D721Med (cell line): ENCODE data around the gene SMARCA2.

Experiments used
- DNase-seq: peaks from one replicate; pipeline ENCODE4 v3.0.0; 2011; ENCODE audit warnings: low spot score; ENCODE audit not compliant: insufficient read length
- FAIRE-seq: peaks from 2 replicates; lab custom pipeline; 2011; peaks lifted over from hg19 to GRCh38; lab: Jason Lieb, UNC
- CTCF ChIP-seq: IDR thresholded peaks from 2 replicates; pipeline ENCODE4 v1.5.1; 2012; ENCODE audit warnings: mild to moderate bottlenecking, control low read depth; ENCODE audit not compliant: insufficient read depth; ENCODE audit errors: missing control alignments

Gene SMARCA2

GRCh38 chr9:1978941-1979340, 36.2 kb upstream of the SMARCA2 start:
- no peak for FAIRE-seq
- DNase-seq, result no peak
- no peak for TF ChIP-seq CTCF

- FAIRE-seq (no peak), DNase-seq (no peak)
- no peak for TF ChIP-seq CTCF
These were observed 35.3 kb upstream of the SMARCA2 start for GRCh38 chr9:1979741-1980367.

- FAIRE-seq, result no peak
- TF ChIP-seq CTCF, result no peak
- DNase-seq, result no peak
These were observed 34.8 kb upstream of the SMARCA2 start for GRCh38 chr9:1980387-1980786.

GRCh38 chr9:1982074-1982473, 33.1 kb upstream of the SMARCA2 start:
- DNase-seq, result no peak
- no peak for TF ChIP-seq CTCF
- no peak for FAIRE-seq

GRCh38 chr9:1986341-1986740, 28.8 kb upstream of the SMARCA2 start:
- no peak for DNase-seq
- FAIRE-seq, result no peak
- no peak for TF ChIP-seq CTCF

GRCh38 chr9:1989500-1989899, 25.6 kb upstream of the SMARCA2 start:
- no peak for DNase-seq
- TF ChIP-seq CTCF, result no peak
- no peak for FAIRE-seq

- FAIRE-seq, result no peak
- TF ChIP-seq CTCF, result no peak
These were observed 21.0 kb upstream of the SMARCA2 start for GRCh38 chr9:1994180-1994579.

More at GRCh38 chr9:1994180-1994579, 21.0 kb upstream of the SMARCA2 start:
- no peak for DNase-seq
